H1 (cell line): ENCODE measurements around the gene RASSF5. TPM values are rescaled to one million over a fixed set of nuclear protein-coding genes. Genes with fewer than 3 reads are reported as not detected.

Source experiments
- CTCF ChIA-PET: fragments of 300-600 bp; sonication (Branson Sonifier 250); formaldehyde crosslinking; loops from one replicate; lab custom pipeline; 2021; ENCODE audit not compliant: partially characterized antibody; lab: Charles Lee
- POLR2A ChIA-PET: fragments of 300-600 bp; sonication (Branson Sonifier 250); formaldehyde crosslinking; loops from one replicate; lab custom pipeline; 2021; ENCODE audit warnings: inconsistent platforms; ENCODE audit not compliant: partially characterized antibody; lab: Charles Lee
- DNase-seq, 2 experiments: peaks; one replicate each; pipeline versions ENCODE4 v3.0.0 to v3.0.0-alpha.2; 2010 to 2022; ENCODE audit warnings: low spot score in 2 of 2, low read depth in 1 of 2, mixed read lengths in 1 of 2
- FAIRE-seq: peaks from 2 replicates; lab custom pipeline; 2011; peaks lifted over from hg19 to GRCh38; lab: Jason Lieb, UNC
- H2AFZ ChIP-seq: 2 replicates; pipeline ENCODE4 v1.8.1; 2012; ENCODE audit warnings: low read length, inconsistent platforms
- H2AK5ac ChIP-seq: 2 replicates; pipeline ENCODE4 v1.6.1; 2013; ENCODE audit warnings: low read depth, low read length
- H2BK120ac ChIP-seq: replicated peaks from 2 replicates; pipeline ENCODE3; 2013; ENCODE audit warnings: low read depth, low read length, inconsistent platforms
- H2BK12ac ChIP-seq: 2 replicates; pipeline ENCODE4 v1.6.1; 2013; ENCODE audit warnings: low read depth, low read length
- H2BK15ac ChIP-seq: 2 replicates; pipeline ENCODE4 v1.6.1; 2013; ENCODE audit warnings: low read length
- H2BK20ac ChIP-seq: 2 replicates; pipeline ENCODE4 v1.6.1; 2013; ENCODE audit warnings: low read length
- H2BK5ac ChIP-seq: 2 replicates; pipeline ENCODE4 v1.6.1; 2013; ENCODE audit warnings: low read depth, low read length
- H3K14ac ChIP-seq: 2 replicates; pipeline ENCODE4 v1.6.1; 2013; ENCODE audit warnings: inconsistent platforms; ENCODE audit not compliant: insufficient read length
- H3K18ac ChIP-seq: 2 replicates; pipeline ENCODE4 v1.6.1; 2013; ENCODE audit warnings: low read length; ENCODE audit errors: extremely low read depth
- H3K23ac ChIP-seq: 2 replicates; pipeline ENCODE4 v1.6.1; 2013; ENCODE audit warnings: inconsistent platforms; ENCODE audit not compliant: insufficient read length
- H3K23me2 ChIP-seq: 2 replicates; pipeline ENCODE4 v1.6.1; 2013; ENCODE audit warnings: low read depth, low read length
- H3K27ac ChIP-seq: 2 replicates; pipeline ENCODE4 v1.6.1; 2011; ENCODE audit warnings: low read depth, low read length, inconsistent platforms
- H3K27me3 ChIP-seq, 4 experiments: replicated peaks in 1 of 4; 1 replicate in 1 of 4; 2 replicates in 3 of 4; pipeline versions ENCODE4 v1.6.1 to v1.8.1; 2011 to 2013; ENCODE audit warnings: low read length in 3 of 4, mild to moderate bottlenecking in 3 of 4, inconsistent platforms in 2 of 4, mixed read lengths in 2 of 4, moderate library complexity in 1 of 4; ENCODE audit not compliant: control insufficient read depth in 3 of 4, insufficient read depth in 3 of 4; ENCODE audit errors: extremely low read depth in 1 of 4
- H3K36me3 ChIP-seq, 4 experiments: 2 replicates each; pipeline versions ENCODE4 v1.6.1 to v1.8.1; 2011 to 2013; ENCODE audit warnings: mild to moderate bottlenecking in 4 of 4, low read length in 3 of 4, moderate library complexity in 2 of 4, control low read depth in 1 of 4, inconsistent platforms in 1 of 4; ENCODE audit not compliant: insufficient read depth in 4 of 4, control insufficient read depth in 2 of 4
- H3K4ac ChIP-seq: replicated peaks from 2 replicates; pipeline ENCODE3; 2013; ENCODE audit warnings: low read length, low read depth, mixed read lengths, inconsistent platforms; ENCODE audit not compliant: insufficient read length
- H3K4me1 ChIP-seq, 4 experiments: replicated peaks in 1 of 4; 1 replicate in 1 of 4; 2 replicates in 3 of 4; pipeline versions ENCODE4 v1.6.1 to v1.8.1; 2011 to 2013; ENCODE audit warnings: low read length in 3 of 4, inconsistent platforms in 2 of 4, mixed read lengths in 1 of 4; ENCODE audit not compliant: insufficient read depth in 4 of 4, control insufficient read depth in 3 of 4
- H3K4me2 ChIP-seq, 2 experiments: 2 replicates each; pipeline versions ENCODE4 v1.6.1 to v1.8.1; 2011 to 2013; ENCODE audit warnings: low read depth in 2 of 2, low read length in 2 of 2, control low read depth in 1 of 2, inconsistent platforms in 1 of 2, mild to moderate bottlenecking in 1 of 2; ENCODE audit not compliant: insufficient read depth in 1 of 2
- H3K4me3 ChIP-seq, 4 experiments: fragments of 200-600, 300-600 bp in 1 of 4; sonication (generic), shearing (Covaris generic), sonication (Bioruptor Twin) in 1 of 4; 2 replicates each; pipeline versions ENCODE4 v1.5.1 to v1.8.1; 2011 to 2016; ENCODE audit warnings: low read length in 4 of 4, low read depth in 3 of 4, control low read depth in 2 of 4, inconsistent platforms in 2 of 4, mild to moderate bottlenecking in 2 of 4, mixed read lengths in 1 of 4, moderate library complexity in 1 of 4; ENCODE audit not compliant: insufficient read depth in 2 of 4; ENCODE audit errors: extremely low read depth in 1 of 4
- H3K56ac ChIP-seq: replicated peaks from 2 replicates; pipeline ENCODE3; 2013; ENCODE audit warnings: low read depth, mild to moderate bottlenecking, mixed read lengths, low read length, inconsistent platforms; ENCODE audit not compliant: insufficient read length
- H3K79me1 ChIP-seq: 2 replicates; pipeline ENCODE4 v1.6.1; 2013; ENCODE audit warnings: low read depth, low read length, control low read depth
- H3K79me2 ChIP-seq, 2 experiments: 2 replicates each; pipeline versions ENCODE4 v1.6.1 to v1.8.1; 2012 to 2013; ENCODE audit warnings: low read length in 2 of 2, mild to moderate bottlenecking in 2 of 2, inconsistent platforms in 1 of 2; ENCODE audit not compliant: insufficient read depth in 2 of 2, control insufficient read depth in 1 of 2
- H3K9ac ChIP-seq, 4 experiments: replicated peaks in 1 of 4; 1 replicate in 1 of 4; 2 replicates in 3 of 4; pipeline versions ENCODE4 v1.6.1 to v1.8.1; 2011 to 2013; ENCODE audit warnings: low read depth in 3 of 4, low read length in 3 of 4, control low read depth in 2 of 4, mild to moderate bottlenecking in 2 of 4, moderate library complexity in 2 of 4, inconsistent platforms in 1 of 4; ENCODE audit errors: extremely low read depth in 1 of 4
- H3K9me3 ChIP-seq, 2 experiments: 2 replicates each; pipeline versions ENCODE4 v1.6.1 to v1.8.1; 2012 to 2013; ENCODE audit warnings: mild to moderate bottlenecking in 2 of 2, moderate library complexity in 2 of 2, control low read depth in 1 of 2, inconsistent platforms in 1 of 2, low read depth in 1 of 2, low read length in 1 of 2, mixed read lengths in 1 of 2; ENCODE audit not compliant: insufficient read depth in 2 of 2
- H4K20me1 ChIP-seq, 2 experiments: replicated peaks in 1 of 2; 2 replicates each; pipeline versions ENCODE3 to v1.8.1; 2011 to 2013; ENCODE audit warnings: inconsistent platforms in 2 of 2, low read length in 2 of 2, mild to moderate bottlenecking in 1 of 2; ENCODE audit not compliant: insufficient read depth in 2 of 2, control insufficient read depth in 1 of 2
- H4K5ac ChIP-seq: 2 replicates; pipeline ENCODE4 v1.6.1; 2013; ENCODE audit warnings: low read length, low read depth, mixed read lengths, inconsistent platforms; ENCODE audit not compliant: insufficient read length
- H4K8ac ChIP-seq: 2 replicates; pipeline ENCODE4 v1.8.0; 2013; ENCODE audit warnings: mild to moderate bottlenecking, moderate library complexity, low read length, inconsistent platforms; ENCODE audit not compliant: insufficient read depth; ENCODE audit errors: extremely low read depth
- H4K91ac ChIP-seq: replicated peaks from 2 replicates; pipeline ENCODE3; 2013; ENCODE audit warnings: low read length, mixed read lengths, inconsistent platforms; ENCODE audit not compliant: insufficient read length
- KDM5A ChIP-seq: fragments of 200-600 bp; IDR thresholded peaks from 2 replicates; pipeline ENCODE4 v1.7.1; 2012; ENCODE audit warnings: mild to moderate bottlenecking, low read length, inconsistent platforms, mixed read lengths
- RAD21 ChIP-seq, 2 experiments: IDR thresholded peaks in 1 of 2; conservative IDR thresholded peaks in 1 of 2; 2 replicates each; pipeline ENCODE4 v1.6.1; 2011; ENCODE audit warnings: low read depth in 2 of 2, low read length in 2 of 2, improper control_type of control experiment in 1 of 2, inconsistent platforms in 1 of 2, mild to moderate bottlenecking in 1 of 2, moderate library complexity in 1 of 2
- SIN3A ChIP-seq, 2 experiments: IDR thresholded peaks in 1 of 2; conservative IDR thresholded peaks in 1 of 2; 2 replicates each; pipeline ENCODE4 v1.6.1; 2011 to 2012; ENCODE audit warnings: low read length in 2 of 2, improper control_type of control experiment in 1 of 2, low read depth in 1 of 2, mild to moderate bottlenecking in 1 of 2
- TAF7 ChIP-seq: optimal IDR thresholded peaks from 2 replicates; pipeline ENCODE3; 2011; ENCODE audit warnings: low read depth, mild to moderate bottlenecking, inconsistent platforms, low read length, moderate library complexity, borderline replicate concordance
- YY1 ChIP-seq: IDR thresholded peaks from 2 replicates; pipeline ENCODE4 v1.6.1; 2011; ENCODE audit warnings: low read depth, mild to moderate bottlenecking, low read length
- WGBS, 2 experiments: shearing (Covaris generic) in 1 of 2; methylation state at CpG; one replicate each; pipeline versions ENCODE4 v1.1.6 to v1.1.7; 2013 to 2015; ENCODE audit warnings: low lambda C conversion rate in 2 of 2, mixed read lengths in 2 of 2, inconsistent platforms in 1 of 2, low coverage in 1 of 2, missing lambda C conversion rate in 1 of 2; ENCODE audit not compliant: insufficient replicate concordance in 2 of 2, insufficient coverage in 1 of 2, insufficient read length in 1 of 2; ENCODE audit errors: extremely low coverage in 1 of 2, missing lambda C conversion rate in 1 of 2; 5-methylcytosine and 5-hydroxymethylcytosine counted together
- polyA plus RNA-seq, 7 experiments: library from polyadenylated mRNA; depleted of rRNA in 3 of 7; stranded (reverse) in 5 of 7; unstranded in 2 of 7; fragments of >200 nt in 5 of 7; fragments of 200-250 nt in 2 of 7; gene quantifications; 1 replicate in 5 of 7; 2 replicates in 1 of 7; 4 replicates in 1 of 7; pipeline versions ENCODE4 v1.2.1 to v1.2.3, GENCODE V29; 2011 to 2013; ENCODE audit warnings: missing spikeins in 2 of 7, mixed read lengths in 2 of 7
- total RNA-seq: library from RNA; stranded (reverse); fragmentation: NEBNext Ultra II Directional; extraction: Animal tissue kit (Norgen Biotek cat#: 25700); gene quantifications from 2 replicates; pipeline ENCODE4 v1.2.1, GENCODE V29; 2021

Gene RASSF5
- total and polyA plus RNA-seq, 2 of the 8 experiments (the other 6 are each of a cell fraction or from before 2014, with no cell fraction given): 0.82 to 1.8 TPM

DNA sequence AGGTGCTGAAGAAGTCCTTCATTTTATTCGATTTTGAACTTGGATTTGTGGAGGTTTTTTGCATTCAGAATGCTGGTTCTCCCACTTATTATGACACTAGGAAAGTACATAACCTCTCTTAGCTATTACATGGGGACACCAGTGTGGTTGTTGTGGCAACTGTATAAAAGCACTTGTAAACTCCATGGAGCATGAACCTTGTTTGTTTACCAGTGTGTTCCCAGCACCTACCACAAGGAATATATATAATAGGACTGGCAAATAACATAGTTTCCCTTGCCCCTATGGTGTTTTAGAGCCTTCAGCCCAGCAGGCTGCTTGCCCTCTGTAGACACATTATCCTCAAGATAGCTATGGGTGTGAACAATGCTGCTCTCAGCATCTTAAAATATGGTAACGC, 43.1 kb downstream of the RASSF5 start:
- Histone ChIP-seq H3K56ac (no peak overlapping the region), H2AK5ac (no peak overlapping the region), H4K91ac (no peak overlapping the region), H3K23ac (no peak overlapping the region), H2BK15ac (no peak overlapping the region), H3K79me1 (no peaks in the 10 kb centered on the region), H3K27me3 (no peaks in the 10 kb centered on the region; a peak in 2 of 7 replicates), H3K4me2 (no peak overlapping the region), H4K20me1 (no peaks in the 10 kb centered on the region), H3K27ac (no peak overlapping the region), H3K23me2 (no peaks in the 10 kb centered on the region), H3K18ac (no peak overlapping the region), H3K4ac (no peak overlapping the region), H2BK20ac (no peak overlapping the region), H2AFZ (no peak overlapping the region), H4K5ac (no peak overlapping the region), H3K4me3 (no peak overlapping the region), H2BK120ac (no peak overlapping the region), H2BK5ac (no peak overlapping the region), H3K9me3 (no peaks in the 10 kb centered on the region), H3K4me1 (peaks cover 0 to 7% (median 0%) of the 10 kb centered on the region in 4 experiments; a peak in 1 of 7 replicates), H4K8ac (no peak overlapping the region), H3K79me2 (no peaks in the 10 kb centered on the region), H2BK12ac (no peak overlapping the region), H3K14ac (no peak overlapping the region), H3K9ac (no peak overlapping the region), H3K36me3 (no peaks in the 10 kb centered on the region)
- no peak for TF ChIP-seq SIN3A (conservative IDR thresholded peaks at IDR 0.05 in 1 of 2, IDR thresholded peaks at IDR 0.05 in 1 of 2; ENCODE audit: low read depth in 1 of 2, low read length in 2 of 2)
- TF ChIP-seq TAF7: no peak
- TF ChIP-seq YY1: no peak
- no peak for TF ChIP-seq KDM5A
- no peak for TF ChIP-seq RAD21 (IDR thresholded peaks at IDR 0.05 in 1 of 2, conservative IDR thresholded peaks at IDR 0.05 in 1 of 2; ENCODE audit: low read depth in 2 of 2, low read length in 2 of 2)
- FAIRE-seq (no peak), DNase-seq (no peak)
- WGBS, 2 experiments: 88% methylated on average over 2 of the region's 2 CpGs; no CpG with 5 or more reads in 1 of the 2 experiments
- CTCF ChIA-PET: interaction anchor here (0.8 to 7.8 kb wide), 12 partner anchors 8 to 108 kb away, joined by 3 to 95 read pairs (median 5); no protein-coding TSS in a partner anchor
- POLR2A ChIA-PET: no interaction called here
